HG03558 (cell line): ENCODE data around the gene ANKRD10.
"Not testable (repeated sequence)": the region's sequence is repeated elsewhere in the genome, so short reads cannot be mapped to it uniquely, and the experiment has no call there.

ENCODE experiments used
- ATAC-seq: cut with Tn5 transposase; IDR thresholded peaks from one replicate; pipeline ENCODE4 v1.9.1; 2021; ENCODE audit warnings: moderate number of reproducible peaks; ENCODE audit not compliant: unreplicated experiment; ENCODE audit errors: extremely low read depth

ANKRD10 gene

DNA sequence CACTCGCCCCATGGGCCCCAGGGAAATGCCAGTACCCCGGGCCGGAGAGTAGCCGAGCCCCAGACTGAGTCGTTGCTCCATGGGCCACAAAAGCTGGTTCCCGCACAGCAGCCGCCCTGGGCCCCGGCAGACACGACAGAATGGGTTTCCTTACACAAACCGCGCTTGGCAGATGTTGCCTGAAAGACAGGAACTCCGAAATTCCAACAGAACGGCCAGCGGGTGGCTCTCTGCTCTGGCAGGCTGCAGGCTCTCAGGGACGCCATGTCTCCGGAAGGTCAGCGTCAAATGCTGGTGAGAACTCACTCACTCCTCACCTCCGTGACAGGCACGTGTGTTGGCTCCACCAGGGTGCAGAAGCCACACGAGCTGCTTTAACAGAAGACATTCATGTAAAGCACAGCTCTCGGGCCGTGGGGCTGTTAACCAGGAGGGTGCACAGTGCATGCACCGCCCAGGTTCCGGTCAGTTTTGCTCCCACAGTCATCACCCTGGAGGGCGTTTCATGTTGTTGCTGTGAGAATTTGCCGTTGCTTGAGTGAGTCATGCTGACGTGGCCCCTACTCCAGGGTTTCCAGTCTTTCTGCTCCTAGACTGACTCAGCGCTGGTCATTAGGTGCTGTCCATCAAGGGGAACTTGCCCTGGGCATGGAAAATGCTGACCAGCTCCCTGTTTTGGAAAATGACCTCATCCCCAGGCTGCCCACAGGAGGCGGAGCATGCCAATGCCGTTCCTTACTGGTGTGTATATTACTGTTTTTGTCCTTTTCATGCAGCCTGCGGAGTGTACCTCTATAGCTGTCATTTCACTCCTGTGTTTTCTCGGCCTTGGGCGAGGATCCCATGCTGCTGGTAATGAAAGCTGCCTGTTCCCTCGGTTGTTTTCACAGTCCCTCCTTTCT is 44.8 kb downstream of the ANKRD10 start:
- no peak for ATAC-seq

DNA sequence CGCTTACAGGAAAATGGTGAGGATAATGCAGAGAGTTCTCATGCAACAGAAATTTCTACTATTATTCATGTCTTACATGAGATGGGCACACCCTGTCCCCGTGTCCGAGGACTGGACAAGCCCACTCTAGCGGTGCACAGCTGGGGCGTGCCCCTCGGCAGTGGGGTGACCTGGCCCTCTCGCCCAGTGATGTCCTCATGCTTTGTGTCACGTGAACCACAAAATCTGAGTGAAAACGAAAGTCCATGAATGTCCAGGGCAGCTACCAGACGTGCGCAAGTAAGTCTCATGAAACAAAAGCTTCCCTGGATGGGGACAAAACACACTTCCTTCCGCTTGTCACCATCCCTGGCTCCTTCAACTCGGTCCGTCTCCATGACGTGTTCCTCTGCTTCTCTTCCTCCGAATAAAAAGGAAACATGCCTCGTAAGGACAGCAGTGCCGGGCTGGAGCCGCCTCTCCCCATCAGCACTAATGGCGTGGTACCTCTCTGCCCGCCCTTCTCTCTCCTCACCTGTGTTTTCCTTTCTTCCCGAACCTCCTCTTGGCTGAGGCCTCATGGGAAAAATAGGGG is 45.6 kb downstream of the ANKRD10 start:
- no peak for ATAC-seq

DNA sequence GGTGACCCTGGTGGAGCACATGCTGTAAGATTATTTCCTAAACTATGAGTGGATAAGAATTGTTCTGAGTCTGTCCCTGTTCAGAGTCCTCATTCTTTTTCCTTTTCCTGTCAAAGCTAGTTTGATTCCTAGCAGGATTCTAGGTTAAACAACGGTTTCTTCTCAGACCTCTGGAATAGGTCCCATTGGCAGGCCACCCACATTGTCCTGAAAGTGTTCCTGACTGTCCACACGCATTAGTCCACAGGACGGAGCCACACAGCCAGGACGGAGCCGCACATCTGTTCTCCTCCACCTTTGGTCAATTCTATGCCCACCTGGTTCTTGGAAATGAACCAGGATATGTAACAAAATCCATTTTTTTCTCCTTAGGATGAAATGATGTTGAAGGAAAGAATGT is 46.1 kb downstream of the ANKRD10 start:
- ATAC-seq = no peak

DNA sequence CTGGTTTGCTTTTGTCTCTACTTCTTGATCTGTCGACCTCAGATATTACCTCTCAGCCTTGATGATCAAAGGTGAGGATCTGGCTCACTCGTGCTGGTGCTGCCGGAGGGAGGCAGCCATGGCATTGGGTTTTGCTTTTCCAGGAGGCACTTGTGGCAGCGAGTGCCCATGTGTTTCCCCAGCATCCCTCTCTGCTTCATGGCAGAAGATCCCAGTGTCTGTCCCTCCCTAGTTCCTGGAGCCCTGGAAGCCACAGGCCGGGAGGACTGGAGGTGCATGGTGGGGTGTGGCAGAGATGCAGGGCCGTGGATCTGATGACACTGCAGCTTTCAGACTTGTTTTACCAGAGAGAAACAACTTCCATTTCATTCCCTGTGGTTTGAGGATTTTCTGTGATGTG is 47.5 kb downstream of the ANKRD10 start:
- ATAC-seq = no peak

DNA sequence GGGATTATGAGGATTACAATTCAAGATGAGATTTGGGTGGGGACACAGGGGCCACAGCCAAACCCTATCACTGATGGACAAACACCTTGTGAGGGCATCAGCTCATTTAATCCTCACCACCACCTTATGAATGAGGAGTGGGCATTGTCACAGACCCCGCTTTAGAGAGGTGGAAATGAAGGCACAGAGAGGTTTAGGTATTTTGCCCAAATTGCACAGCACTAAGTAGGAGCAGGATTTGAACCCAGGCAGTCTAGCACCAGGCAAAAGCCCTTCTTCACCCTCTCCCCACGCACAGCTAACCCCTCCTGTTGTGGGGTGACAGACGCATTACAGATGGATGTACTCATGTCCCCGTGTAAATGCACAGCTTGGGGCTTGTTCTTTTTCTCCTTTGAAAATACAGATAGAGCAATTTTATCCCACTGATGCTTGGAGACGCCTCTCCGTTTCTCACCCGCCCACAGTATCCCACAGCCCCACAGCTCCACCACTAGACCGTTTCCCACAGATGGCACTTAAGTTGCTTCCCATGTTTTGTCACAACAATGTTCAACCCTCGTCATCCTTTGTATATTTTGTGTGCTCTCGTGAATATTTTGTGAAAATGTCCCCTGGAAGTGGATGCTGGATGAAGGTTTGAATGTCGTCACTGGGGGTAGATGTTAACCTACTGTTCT is 48.2 kb downstream of the ANKRD10 start:
- no peak for ATAC-seq

DNA sequence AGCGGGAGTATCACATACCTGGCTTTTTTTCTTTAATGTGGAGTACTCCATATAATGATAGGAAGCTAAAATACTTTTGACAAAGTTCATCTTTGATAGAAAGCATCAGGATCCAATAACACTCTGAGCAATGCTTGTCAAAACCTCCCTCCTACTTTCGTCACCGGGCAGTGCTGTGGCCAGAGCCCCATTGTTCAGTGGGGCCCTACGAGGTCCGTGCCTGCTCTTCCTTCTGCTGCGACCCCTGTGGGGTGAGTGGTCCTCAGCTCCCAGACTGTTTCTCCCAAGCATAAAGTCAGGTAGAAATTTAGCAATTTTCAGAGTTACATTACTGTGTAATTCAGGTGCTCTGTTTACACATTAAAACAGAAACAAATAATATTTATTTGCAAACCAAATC is 51.2 kb downstream of the ANKRD10 start:
- no peak for ATAC-seq

DNA sequence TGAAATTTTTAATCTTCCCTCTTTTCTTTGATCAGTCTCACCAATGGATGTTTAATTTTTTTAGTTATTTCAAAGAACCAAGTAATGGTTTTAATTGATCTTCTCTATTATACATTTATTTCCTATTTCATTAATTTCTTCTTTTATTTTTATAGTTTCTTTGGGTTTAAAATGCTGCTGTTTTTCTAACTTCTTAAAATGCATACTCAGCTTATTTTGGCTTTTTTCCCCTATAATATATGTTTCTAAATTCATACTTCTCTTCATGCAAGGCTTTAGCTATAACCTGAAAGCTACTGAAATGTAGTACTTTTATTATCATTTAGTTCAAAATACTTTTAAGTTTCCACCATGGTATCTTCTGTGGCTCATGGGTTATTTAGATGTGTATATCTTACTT is 53.9 kb downstream of the ANKRD10 start:
- ATAC-seq = no peak

DNA sequence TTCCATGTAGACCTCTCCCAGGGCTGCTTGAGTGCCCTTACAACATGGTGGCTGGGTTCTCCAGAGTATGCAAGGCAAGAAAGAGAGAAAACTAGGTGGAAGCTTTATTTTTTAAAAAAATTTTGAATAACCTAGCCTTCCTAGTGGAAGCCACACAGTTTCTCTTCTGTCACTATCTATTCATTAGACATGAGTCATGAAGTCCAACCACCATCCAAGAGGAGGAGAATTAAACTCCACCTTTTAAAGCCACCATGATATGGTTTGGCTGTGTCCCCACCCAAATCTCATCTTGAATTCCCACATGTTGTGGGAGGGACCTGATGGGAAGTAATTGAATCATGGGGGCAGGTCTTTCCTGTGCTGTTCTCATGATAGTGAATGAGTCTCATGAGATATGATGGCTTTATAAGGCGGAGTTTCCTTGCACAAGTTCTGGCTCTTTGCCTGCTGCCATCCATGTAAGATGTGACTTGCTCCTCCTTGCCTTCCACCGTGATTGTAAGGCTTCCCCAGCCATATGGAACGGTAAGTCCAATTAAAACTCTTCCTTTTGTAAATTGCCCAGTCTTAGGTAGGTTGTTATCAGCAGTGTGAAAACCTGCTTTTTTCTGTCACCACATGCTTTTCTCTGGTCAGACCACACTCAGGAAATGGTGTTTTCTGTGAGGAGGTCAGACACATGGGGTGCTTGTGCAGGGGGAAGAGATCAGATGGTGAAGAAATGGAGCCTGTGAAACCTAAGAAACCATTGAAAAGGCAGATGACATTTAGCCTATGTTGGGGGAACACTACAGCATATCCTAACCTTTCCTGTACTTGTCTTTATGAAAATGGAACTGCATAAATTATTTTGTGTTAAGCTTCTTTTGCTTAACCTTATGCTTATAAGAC is 57.7 kb downstream of the ANKRD10 start:
- ATAC-seq = no peak

DNA sequence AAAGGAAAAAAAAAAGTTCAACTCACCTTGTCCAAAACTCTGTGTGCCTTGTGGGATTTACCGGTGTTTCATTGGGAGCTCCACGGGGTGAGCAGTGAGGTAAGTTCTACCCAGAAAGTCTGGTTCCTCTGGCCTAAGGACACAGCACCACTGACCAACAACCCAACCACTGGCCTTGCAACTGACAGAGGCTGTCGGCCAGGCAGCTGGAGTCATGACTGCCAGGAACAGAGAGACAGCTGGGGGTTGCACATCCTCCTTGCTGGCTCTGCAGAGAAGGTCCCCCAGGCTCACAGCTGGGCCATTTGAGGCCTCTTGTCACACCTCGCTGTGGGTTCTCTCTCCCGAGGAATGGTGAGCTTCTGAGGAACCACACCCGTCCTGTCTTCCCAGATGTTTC is 59.5 kb downstream of the ANKRD10 start:
- no peak for ATAC-seq

DNA sequence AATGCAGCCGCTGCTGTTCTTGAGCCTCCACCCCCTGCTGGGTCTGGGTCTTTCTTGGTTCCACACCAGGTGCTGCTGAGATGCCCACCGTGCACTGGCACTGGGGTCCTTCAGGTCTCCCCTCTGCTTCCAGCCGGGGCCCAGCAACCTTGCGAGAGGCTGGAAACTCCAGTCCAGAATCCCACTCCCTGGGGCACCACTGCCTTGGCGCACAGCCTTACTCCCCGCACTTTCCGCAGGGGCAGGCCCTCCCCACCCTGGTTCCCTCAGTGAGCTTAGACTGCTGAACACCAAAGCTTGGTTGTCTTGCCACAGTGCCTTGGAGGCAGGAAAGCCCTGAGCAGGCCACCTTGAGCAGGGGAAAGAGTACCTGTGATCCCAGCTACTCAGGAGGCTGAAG is 60.0 kb downstream of the ANKRD10 start:
- no peak for ATAC-seq

DNA sequence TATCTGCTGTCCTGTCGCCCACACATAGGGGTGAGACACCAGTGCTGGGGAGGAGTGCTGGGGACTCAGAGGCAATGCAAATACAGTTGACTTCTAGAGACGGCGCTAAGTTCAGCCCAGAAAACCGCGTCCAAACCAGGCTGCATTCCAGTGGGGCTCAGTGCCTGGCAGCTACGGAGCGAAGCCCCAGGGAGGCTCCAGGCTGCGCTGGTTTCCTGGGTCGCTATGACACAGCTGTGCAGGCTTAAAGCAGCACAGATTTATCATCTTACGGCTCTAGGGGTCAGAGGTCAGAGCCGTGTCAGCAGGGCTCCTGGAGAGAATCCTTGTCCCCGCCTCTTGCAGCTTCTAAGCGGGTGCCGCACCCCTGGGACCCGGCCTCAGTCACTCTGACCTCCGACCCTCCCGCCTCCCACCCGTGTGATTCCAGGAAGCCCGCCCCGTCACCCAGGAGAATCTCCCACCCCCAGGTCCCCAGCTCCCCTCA is 61.6 kb downstream of the ANKRD10 start:
- ATAC-seq = no peak

DNA sequence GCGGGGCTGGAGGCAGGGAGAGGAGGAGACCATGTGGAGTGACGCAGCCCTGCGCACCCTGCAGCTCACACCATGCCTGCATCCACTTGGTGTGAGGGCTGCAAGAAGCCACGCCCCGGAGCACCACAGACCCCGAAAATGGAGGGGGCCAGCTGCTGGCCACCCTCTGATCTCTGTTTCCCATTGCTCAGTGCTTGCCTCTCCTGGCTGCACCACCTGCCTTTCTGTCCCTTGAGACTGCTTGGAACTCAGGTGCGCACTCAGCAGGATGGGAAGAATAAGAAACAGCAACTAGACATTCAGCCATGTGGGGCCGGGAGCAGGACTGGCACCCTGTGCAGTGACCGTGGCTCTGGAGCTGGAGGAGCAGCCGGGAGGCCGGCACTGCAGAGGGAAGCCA is 64.0 kb downstream of the ANKRD10 start:
- ATAC-seq = no peak

DNA sequence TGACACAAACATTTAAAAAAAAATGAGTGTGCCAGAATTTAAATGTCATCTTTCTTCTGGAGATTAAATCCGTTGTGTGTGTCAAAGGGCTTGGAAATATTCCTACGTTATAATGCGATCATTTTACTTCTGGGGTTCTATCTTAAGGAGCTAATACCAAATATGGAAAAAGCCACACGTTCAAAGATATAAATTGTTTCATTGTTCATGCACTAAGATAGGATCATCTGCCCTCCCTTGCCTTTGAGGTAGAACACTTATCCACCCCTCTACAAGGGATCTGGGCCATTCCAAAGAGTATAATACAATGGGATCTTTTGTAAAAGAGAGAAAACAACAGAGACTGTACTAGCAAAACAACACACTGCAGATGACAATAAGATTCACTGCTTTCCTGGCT is 64.9 kb downstream of the ANKRD10 start:
- ATAC-seq = no peak

DNA sequence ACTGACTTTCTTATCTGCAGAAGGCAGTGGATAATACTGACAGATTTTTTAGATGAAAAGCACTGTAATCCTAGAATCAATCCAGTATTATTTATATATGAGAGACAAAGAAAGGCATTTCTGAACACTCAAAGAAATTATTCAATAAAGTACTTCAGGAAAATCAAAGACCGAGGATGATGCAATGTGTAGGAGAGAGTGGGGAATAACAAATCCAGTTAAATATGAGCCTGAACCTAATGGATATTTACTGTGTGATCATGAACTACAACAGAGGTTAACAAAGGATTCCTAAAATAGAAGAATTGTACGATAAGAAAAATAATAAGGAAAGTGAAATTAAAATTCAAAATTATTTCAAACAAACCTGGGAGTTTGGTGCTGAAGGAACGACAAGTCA is 69.3 kb downstream of the ANKRD10 start:
- ATAC-seq = no peak

DNA sequence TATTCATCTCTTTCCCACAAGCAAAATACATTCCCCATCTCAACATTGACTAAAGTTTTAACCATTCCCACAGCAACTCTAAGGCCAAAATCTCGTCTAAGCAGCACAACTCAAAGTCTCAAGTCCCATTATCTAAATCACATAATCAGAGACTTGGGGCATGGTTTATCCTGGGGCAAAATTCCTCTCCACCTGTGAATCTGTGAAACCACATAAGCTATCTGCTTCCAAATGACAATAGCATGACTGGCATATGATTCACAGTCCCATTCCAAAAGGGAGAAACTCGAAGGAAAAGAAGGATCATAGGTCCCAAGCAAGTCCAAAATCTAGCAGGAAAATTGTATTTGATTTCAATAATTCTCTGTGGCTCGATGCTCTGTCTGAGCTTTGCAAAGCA is 73.0 kb downstream of the ANKRD10 start:
- ATAC-seq = no peak

DNA sequence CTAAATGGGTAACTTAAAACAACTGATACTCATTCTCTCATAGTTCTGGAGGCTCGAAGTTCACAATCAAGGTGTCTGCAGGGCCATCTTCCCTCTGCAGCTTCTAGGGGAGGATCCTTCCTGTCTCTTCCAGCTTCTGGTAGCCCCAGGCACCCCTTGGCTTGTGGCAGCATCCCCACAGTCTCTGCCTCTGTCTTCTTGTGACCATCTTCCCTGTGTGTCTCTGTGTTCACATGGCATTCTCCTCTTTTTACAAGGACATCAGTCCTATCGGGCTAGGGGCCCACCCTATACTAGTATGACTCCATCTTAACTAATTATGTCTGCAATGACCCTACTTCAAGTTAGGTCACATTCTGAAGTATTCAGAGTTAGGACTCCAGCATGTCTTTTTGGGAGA is 73.5 kb downstream of the ANKRD10 start:
- no peak for ATAC-seq

DNA sequence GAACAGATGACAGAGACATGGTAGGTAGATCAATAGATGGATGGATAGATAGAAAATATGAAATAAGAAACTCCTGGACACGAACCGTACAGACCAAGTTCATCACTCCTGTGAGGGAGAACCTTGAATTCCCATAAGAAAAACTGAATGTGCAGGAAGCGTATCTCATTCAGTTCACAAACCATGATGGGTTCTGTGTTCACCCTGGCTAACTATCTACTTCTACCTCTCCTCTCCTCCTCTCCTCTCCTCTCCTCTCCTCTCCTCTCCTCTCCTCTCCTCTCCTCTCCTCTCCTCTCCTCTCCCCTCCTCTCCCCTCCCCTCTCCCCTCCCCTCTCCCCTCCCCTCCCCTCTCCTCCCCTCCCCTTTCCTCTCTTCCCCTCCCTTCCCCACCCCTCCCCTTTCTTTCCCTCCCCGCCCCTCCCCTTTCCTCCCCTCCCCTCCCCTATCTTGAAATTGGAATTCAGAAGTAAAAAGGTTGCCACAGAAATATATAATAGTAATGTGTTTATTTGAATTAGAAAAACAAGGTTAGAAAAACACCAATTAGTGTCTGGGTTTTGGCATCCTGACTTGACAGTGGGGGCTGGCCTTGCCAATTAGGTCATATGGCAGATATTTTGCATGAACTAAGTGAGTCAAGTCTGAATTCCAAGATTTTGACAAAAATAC is 75.9 kb downstream of the ANKRD10 start:
- no peak for ATAC-seq

DNA sequence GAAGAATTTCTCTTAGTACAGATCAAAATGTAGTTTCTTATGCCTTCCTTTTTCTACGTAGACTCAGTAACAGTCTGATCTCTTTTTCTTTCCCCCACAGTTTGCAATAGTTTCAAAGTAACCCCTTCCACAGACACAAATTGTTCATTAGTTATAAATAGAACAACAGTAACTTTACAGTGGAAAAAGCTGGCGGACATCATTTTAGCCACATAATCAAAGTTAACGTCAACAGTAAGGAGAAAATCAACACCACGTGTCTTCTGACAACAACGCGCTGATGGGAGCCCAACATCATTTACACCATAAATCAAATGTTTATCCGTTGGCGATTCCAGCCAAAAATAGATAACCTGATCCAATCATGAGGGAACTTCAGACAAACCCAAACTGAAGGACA is 76.8 kb downstream of the ANKRD10 start:
- no peak for ATAC-seq

DNA sequence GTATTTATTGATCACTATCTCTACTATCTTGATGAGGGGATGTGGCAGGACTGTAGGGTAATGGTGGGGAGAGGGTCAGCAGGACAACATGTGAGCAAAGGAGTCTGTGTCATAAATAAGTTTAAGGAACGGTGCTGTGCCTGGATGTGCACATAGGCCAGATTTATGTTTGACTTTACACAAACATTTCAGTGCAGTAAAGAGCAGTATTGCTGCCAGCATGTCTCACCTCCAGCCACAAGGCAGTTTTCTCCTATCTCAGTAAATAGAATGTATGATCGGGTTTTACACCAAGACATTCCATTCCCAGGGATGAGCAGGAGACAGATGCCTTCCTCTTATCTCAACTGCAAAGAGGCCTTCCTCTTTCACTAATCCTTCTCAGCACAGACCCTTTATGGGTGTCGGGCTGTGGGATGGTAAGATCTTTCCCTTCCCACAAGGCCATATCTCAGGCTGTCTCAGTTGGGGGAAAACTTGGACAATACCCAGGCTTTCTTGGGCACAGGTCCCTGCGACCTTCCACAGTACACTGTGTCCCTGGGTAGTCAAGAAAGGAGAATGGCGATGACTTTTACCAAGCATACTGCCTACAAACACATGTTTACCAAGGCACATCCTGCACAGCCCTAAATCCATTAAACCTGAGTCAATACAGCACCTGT is 77.3 kb downstream of the ANKRD10 start:
- ATAC-seq = not testable (repeated sequence)
